Spinal cord (tissue), 10 donors: Measurements from ENCODE around the gene DMKN. TPM values are rescaled to one million over a fixed set of nuclear protein-coding genes. Genes with fewer than 3 reads are reported as not detected.

ENCODE experiments used
- DNase-seq, 6 donors: peaks; one replicate each; pipeline versions ENCODE4 v3.0.0 to v3.0.0-alpha.2; 2013 to 2015; ENCODE audit warnings: low spot score in 6 of 6, low read depth in 4 of 6
- H3K27ac ChIP-seq: one replicate; pipeline ENCODE4 v1.5.1; 2013; ENCODE audit warnings: low read depth, low read length, control low read depth
- H3K27me3 ChIP-seq: one replicate; pipeline ENCODE4 v1.6.1; 2013; ENCODE audit warnings: low read length; ENCODE audit not compliant: control insufficient read depth, insufficient read depth
- H3K36me3 ChIP-seq: one replicate; pipeline ENCODE4 v1.6.1; 2013; ENCODE audit warnings: low read length; ENCODE audit not compliant: control insufficient read depth, insufficient read depth
- H3K4me1 ChIP-seq: one replicate; pipeline ENCODE4 v1.6.1; 2013; ENCODE audit warnings: low read length; ENCODE audit not compliant: control insufficient read depth, insufficient read depth
- H3K4me3 ChIP-seq: one replicate; pipeline ENCODE4 v1.5.1; 2013; ENCODE audit warnings: low read depth, low read length, control low read depth
- H3K9me3 ChIP-seq: one replicate; pipeline ENCODE4 v1.6.1; 2013; ENCODE audit warnings: low read length; ENCODE audit not compliant: control insufficient read depth, insufficient read depth
- WGBS: methylation state at CpG from one replicate; pipeline ENCODE4 v1.1.5; 2013; ENCODE audit warnings: missing lambda C conversion rate; ENCODE audit not compliant: insufficient coverage; 5-methylcytosine and 5-hydroxymethylcytosine counted together
- polyA plus RNA-seq, 2 donors: library from polyadenylated mRNA; unstranded; fragments of 120-200 nt; gene quantifications; one replicate each; pipeline ENCODE4 v1.2.1, GENCODE V29; 2013; ENCODE audit not compliant: insufficient read length in 2 of 2
- total RNA-seq, 2 donors: library from RNA; depleted of rRNA in 1 of 2; stranded (reverse); fragments of 120-200 nt in 1 of 2; fragments of >200 nt in 1 of 2; gene quantifications; one replicate each; pipeline versions ENCODE4 v1.2.3 to v1.2.4, GENCODE V29; 2013 to 2014
- donor health status: healthy.

Gene DMKN
- total and polyA plus RNA-seq, 4 donors, result 10.4 to 49.0 (median 24.7) TPM

- Histone ChIP-seq H3K27me3 (peaks cover 28% of the 10 kb centered on the region), H3K4me3 (no peak overlapping the region), H3K4me1 (peaks cover 15% of the 10 kb centered on the region), H3K9me3 (no peaks in the 10 kb centered on the region), H3K27ac (no peak overlapping the region), H3K36me3 (no peaks in the 10 kb centered on the region)
- no peak for DNase-seq
- WGBS, result 23% methylated on average over 52 of the region's 53 CpGs
Measured at GRCh38 chr19:35558400-35559280, 45.2 kb upstream of the DMKN start.

- no peaks in the 10 kb centered on the region for H3K9me3 ChIP-seq
- H3K36me3 ChIP-seq, result no peaks in the 10 kb centered on the region
- under 1% methylated on average over 58 of the region's 60 CpGs for WGBS
- H3K4me3 ChIP-seq, result peak overlapping the region; percentile 31
- H3K4me1 ChIP-seq, result peaks cover 15% of the 10 kb centered on the region
- peak in 5 of 6 donors; percentile 18 to 93 (median 51) for DNase-seq
- peaks cover 28% of the 10 kb centered on the region for H3K27me3 ChIP-seq
- no peak overlapping the region for H3K27ac ChIP-seq
Measured at GRCh38 chr19:35557539-35558399, 44.3 kb upstream of the DMKN start.

GRCh38 chr19:35556846-35557538 is 43.5 kb upstream of the DMKN start:
- H3K36me3 ChIP-seq, result no peaks in the 10 kb centered on the region
- H3K27ac ChIP-seq, result no peak overlapping the region
- peaks cover 15% of the 10 kb centered on the region for H3K4me1 ChIP-seq
- DNase-seq, result no peak
- 80% methylated on average over 14 of the region's 16 CpGs for WGBS
- H3K4me3 ChIP-seq, result no peak overlapping the region
- H3K9me3 ChIP-seq, result no peaks in the 10 kb centered on the region
- H3K27me3 ChIP-seq, result peaks cover 28% of the 10 kb centered on the region

GRCh38 chr19:35556025-35556590 is 42.7 kb upstream of the DMKN start:
- Histone ChIP-seq H3K27me3 (peaks cover 25% of the 10 kb centered on the region), H3K36me3 (peaks cover 5% of the 10 kb centered on the region), H3K9me3 (no peaks in the 10 kb centered on the region), H3K27ac (no peak overlapping the region), H3K4me1 (peaks cover 15% of the 10 kb centered on the region), H3K4me3 (no peak overlapping the region)
- no peak for DNase-seq
- 76% methylated on average over 7 of the region's 9 CpGs for WGBS

GRCh38 chr19:35555301-35556005 is 42.0 kb upstream of the DMKN start:
- H3K36me3 ChIP-seq, result peaks cover 10% of the 10 kb centered on the region
- H3K4me3 ChIP-seq, result no peak overlapping the region
- H3K27me3 ChIP-seq, result peaks cover 21% of the 10 kb centered on the region
- peaks cover 15% of the 10 kb centered on the region for H3K4me1 ChIP-seq
- no peak for DNase-seq
- no peak overlapping the region for H3K27ac ChIP-seq
- 79% methylated on average over 27 of the region's 30 CpGs for whole genome bisulfite sequencing
- no peaks in the 10 kb centered on the region for H3K9me3 ChIP-seq

- no peak overlapping the region for H3K27ac ChIP-seq
- peaks cover 21% of the 10 kb centered on the region for H3K36me3 ChIP-seq
- peaks cover 15% of the 10 kb centered on the region for H3K4me1 ChIP-seq
- H3K27me3 ChIP-seq, result peaks cover 17% of the 10 kb centered on the region
- no peak for DNase-seq
- H3K9me3 ChIP-seq, result no peaks in the 10 kb centered on the region
- WGBS, result 76% methylated on average over 4 of the region's 5 CpGs
- H3K4me3 ChIP-seq, result no peak overlapping the region
Measured at GRCh38 chr19:35554076-35554475, 40.6 kb upstream of the DMKN start.

- Histone ChIP-seq H3K4me3 (no peak overlapping the region), H3K4me1 (peaks cover 12% of the 10 kb centered on the region), H3K27ac (no peak overlapping the region), H3K27me3 (peaks cover 11% of the 10 kb centered on the region), H3K9me3 (no peaks in the 10 kb centered on the region), H3K36me3 (peaks cover 26% of the 10 kb centered on the region)
- DNase-seq, result no peak
- 66% methylated on average over 13 of the region's 14 CpGs for WGBS
Measured at GRCh38 chr19:35553385-35554000, 40.0 kb upstream of the DMKN start.

GRCh38 chr19:35552534-35553384 is 39.3 kb upstream of the DMKN start:
- Histone ChIP-seq H3K4me3 (no peak overlapping the region), H3K9me3 (no peaks in the 10 kb centered on the region)
- 77% methylated on average over 12 of the region's 13 CpGs for WGBS

More at GRCh38 chr19:35552534-35553384, 39.3 kb upstream of the DMKN start:
- Histone ChIP-seq H3K27ac (no peak overlapping the region), H3K36me3 (peaks cover 31% of the 10 kb centered on the region), H3K27me3 (peaks cover 4% of the 10 kb centered on the region), H3K4me1 (peaks cover 5% of the 10 kb centered on the region)
- no peak for DNase-seq
